Cardiac muscle cell (in vitro differentiated cells and primary cell): Measurements from ENCODE around the gene SLC36A2. TPM values are rescaled to one million over a fixed set of nuclear protein-coding genes. Genes with fewer than 3 reads are reported as not detected.

Experiments used
- DNase-seq, 2 donors: peaks; one replicate each; pipeline versions ENCODE4 v3.0.0 to v3.0.0-alpha.2; 2010 to 2017; ENCODE audit warnings: low read depth in 1 of 2, low spot score in 1 of 2
- H3K27ac ChIP-seq: fragments of 200-600 bp; sonication (generic); 2 replicates; pipeline ENCODE4 v1.5.1; 2016
- H3K27me3 ChIP-seq: fragments of 200-600 bp; sonication (generic); 2 replicates; pipeline ENCODE4 v1.6.0; 2016; ENCODE audit warnings: control low read depth
- H3K36me3 ChIP-seq: fragments of 200-600 bp; sonication (generic); 2 replicates; pipeline ENCODE4 v1.5.1; 2016; ENCODE audit warnings: control low read depth
- H3K4me1 ChIP-seq: fragments of 200-600 bp; sonication (generic); 2 replicates; pipeline ENCODE4 v1.8.1; 2017; ENCODE audit warnings: low read depth, mild to moderate bottlenecking, mixed run types
- H3K4me3 ChIP-seq: fragments of 200-600 bp; sonication (generic); 2 replicates; pipeline ENCODE4 v1.5.1; 2016; ENCODE audit warnings: mild to moderate bottlenecking
- H3K9me3 ChIP-seq: fragments of 200-600 bp; sonication (generic); 2 replicates; pipeline ENCODE4 v1.5.1; 2017; ENCODE audit warnings: low read depth, mild to moderate bottlenecking, control low read depth
- polyA plus RNA-seq: library from polyadenylated mRNA; unstranded; fragments of >200 nt; fragmentation: Nextera tagmentation; extraction: Ambion mirVana; gene quantifications from 2 replicates; pipeline ENCODE4 v1.2.1, GENCODE V29; 2016
- total RNA-seq: library from RNA; depleted of rRNA; stranded (reverse); fragments of >200 nt; gene quantifications from 2 replicates; pipeline ENCODE4 v1.2.3, GENCODE V29; 2016
- TF ChIP-seq, protein P1 (sequence below): IDR thresholded peaks from 2 replicates; pipeline ENCODE4 v1.5.1; 2012; ENCODE audit warnings: low read depth, mild to moderate bottlenecking, low read length

The SLC36A2 gene
- total and polyA plus RNA-seq, 2 experiments from 2014 or later, result not detected

- H3K4me3 ChIP-seq, result no peak overlapping the region
- no peaks in the 10 kb centered on the region for H3K36me3 ChIP-seq
- H3K27ac ChIP-seq, result no peak overlapping the region
- H3K4me1 ChIP-seq, result no peaks in the 10 kb centered on the region
- TF ChIP-seq, protein P1, sequence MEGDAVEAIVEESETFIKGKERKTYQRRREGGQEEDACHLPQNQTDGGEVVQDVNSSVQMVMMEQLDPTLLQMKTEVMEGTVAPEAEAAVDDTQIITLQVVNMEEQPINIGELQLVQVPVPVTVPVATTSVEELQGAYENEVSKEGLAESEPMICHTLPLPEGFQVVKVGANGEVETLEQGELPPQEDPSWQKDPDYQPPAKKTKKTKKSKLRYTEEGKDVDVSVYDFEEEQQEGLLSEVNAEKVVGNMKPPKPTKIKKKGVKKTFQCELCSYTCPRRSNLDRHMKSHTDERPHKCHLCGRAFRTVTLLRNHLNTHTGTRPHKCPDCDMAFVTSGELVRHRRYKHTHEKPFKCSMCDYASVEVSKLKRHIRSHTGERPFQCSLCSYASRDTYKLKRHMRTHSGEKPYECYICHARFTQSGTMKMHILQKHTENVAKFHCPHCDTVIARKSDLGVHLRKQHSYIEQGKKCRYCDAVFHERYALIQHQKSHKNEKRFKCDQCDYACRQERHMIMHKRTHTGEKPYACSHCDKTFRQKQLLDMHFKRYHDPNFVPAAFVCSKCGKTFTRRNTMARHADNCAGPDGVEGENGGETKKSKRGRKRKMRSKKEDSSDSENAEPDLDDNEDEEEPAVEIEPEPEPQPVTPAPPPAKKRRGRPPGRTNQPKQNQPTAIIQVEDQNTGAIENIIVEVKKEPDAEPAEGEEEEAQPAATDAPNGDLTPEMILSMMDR, result no peak
- DNase-seq, result no peak
- H3K27me3 ChIP-seq, result no peaks in the 10 kb centered on the region
- no peaks in the 10 kb centered on the region for H3K9me3 ChIP-seq
These were observed 64.1 kb downstream of the SLC36A2 start for GRCh38 chr5:151283120-151283825.

- TF ChIP-seq, protein P1, result no peak
- Histone ChIP-seq H3K27ac (no peak overlapping the region), H3K36me3 (no peaks in the 10 kb centered on the region), H3K4me3 (no peak overlapping the region), H3K27me3 (no peaks in the 10 kb centered on the region), H3K9me3 (no peaks in the 10 kb centered on the region), H3K4me1 (no peaks in the 10 kb centered on the region)
- no peak for DNase-seq
These were observed 66.2 kb downstream of the SLC36A2 start for GRCh38 chr5:151281001-151281639.

GRCh38 chr5:151280443-151280842, 66.9 kb downstream of the SLC36A2 start:
- Histone ChIP-seq H3K36me3 (no peaks in the 10 kb centered on the region), H3K4me3 (no peak overlapping the region), H3K27ac (no peak overlapping the region), H3K9me3 (no peaks in the 10 kb centered on the region), H3K4me1 (no peaks in the 10 kb centered on the region), H3K27me3 (no peaks in the 10 kb centered on the region)
- DNase-seq, result no peak
- TF ChIP-seq, protein P1, result no peak

GRCh38 chr5:151278845-151279244, 68.5 kb downstream of the SLC36A2 start:
- Histone ChIP-seq H3K4me3 (no peak overlapping the region), H3K27ac (no peak overlapping the region), H3K36me3 (no peaks in the 10 kb centered on the region), H3K4me1 (no peaks in the 10 kb centered on the region), H3K27me3 (no peaks in the 10 kb centered on the region), H3K9me3 (no peaks in the 10 kb centered on the region)
- TF ChIP-seq, protein P1, result no peak
- no peak for DNase-seq

- Histone ChIP-seq H3K4me3 (no peak overlapping the region), H3K27me3 (no peaks in the 10 kb centered on the region), H3K4me1 (no peaks in the 10 kb centered on the region), H3K36me3 (no peaks in the 10 kb centered on the region), H3K27ac (no peak overlapping the region), H3K9me3 (no peaks in the 10 kb centered on the region)
- TF ChIP-seq, protein P1, result no peak
- DNase-seq, result no peak
These were observed 71.6 kb downstream of the SLC36A2 start for GRCh38 chr5:151275803-151276202.
